HPDE6-E6E7 (cell line): ENCODE measurements around the gene PRKCD.

Experiments
- DNase-seq: peaks from one replicate; pipeline ENCODE4 v3.0.0; 2011; ENCODE audit warnings: missing footprints; ENCODE audit errors: extremely low spot score

PRKCD gene

DNA sequence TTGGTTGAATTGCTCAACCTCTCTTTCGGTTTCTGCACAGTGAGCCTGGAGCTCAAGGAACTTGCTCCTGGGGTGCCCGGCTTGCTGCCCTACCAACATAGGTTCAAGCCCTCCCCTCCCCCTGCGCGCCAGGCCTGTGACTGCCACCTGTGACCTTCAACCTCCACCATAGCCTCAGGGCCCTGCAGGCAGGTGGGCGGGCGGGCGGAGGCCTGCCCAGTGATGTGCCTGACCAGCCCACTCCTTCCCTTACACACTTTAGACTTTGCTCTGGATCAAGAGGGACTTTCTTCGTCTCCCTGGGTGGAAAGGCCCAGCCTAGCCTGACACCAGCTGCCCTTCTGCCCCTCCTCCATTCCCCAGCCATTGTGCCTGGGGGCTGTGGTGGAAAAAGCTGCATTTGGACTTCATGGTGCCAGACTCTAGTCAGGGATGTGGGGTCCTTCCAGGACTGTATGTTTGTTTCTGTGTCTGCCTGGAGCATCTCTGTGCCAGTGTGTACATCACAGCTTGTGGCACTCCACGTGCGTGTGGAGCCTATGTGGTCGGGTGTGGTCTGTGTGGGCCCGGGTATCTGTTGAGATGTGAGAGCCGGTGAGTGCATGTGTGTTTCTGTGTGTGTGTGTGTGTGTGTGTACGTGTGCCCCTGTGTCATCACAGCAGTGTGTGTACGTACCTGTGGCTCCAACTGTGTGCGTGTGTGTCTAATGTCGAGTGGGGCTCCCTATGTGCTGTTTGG is 9.5 kb downstream of the PRKCD start:
- DNase-seq, result no peak

DNA sequence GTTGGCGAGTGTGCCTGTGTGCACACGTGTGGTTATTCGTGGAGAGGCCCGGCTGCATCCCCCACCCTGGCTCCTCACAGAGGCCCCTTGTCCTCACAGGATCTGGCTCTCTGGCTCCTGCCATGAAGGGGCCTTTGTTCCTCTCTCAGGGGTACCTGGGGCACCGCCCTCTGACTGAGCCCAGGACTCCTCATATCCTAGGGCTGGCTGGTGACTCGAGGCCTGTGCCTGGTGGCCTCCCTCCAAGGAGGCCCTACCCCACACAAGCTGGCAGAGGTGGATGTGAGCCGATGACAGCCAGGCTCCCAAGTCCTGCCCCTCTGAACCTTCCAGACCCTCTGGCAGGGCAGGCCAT is 10.0 kb downstream of the PRKCD start:
- DNase-seq, result no peak

- no peak for DNase-seq
These were observed 11.0 kb downstream of the PRKCD start for GRCh38 chr3:53171827-53172505.

DNA sequence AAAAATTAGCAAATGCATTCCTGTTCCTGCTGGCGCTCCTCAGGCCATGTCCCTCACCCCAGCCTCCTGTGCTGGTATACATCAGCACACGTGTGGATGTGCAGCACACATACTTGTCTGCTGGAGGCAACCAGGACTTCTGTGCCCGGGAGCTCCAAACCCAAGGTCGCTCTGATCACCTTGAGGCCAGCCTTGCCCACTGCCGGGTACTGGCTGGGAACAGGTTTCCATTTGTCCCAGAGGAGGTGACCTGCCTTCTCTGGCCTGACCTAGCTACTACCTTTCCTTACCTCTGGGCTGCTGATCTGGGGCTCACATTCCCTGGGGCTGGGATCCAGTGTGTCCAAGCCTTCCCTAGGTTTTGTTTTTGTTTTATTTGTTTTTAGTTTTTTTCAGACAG is 12.1 kb downstream of the PRKCD start:
- DNase-seq, result no peak

GRCh38 chr3:53174346-53175250 is 13.6 kb downstream of the PRKCD start:
- no peak for DNase-seq

DNA sequence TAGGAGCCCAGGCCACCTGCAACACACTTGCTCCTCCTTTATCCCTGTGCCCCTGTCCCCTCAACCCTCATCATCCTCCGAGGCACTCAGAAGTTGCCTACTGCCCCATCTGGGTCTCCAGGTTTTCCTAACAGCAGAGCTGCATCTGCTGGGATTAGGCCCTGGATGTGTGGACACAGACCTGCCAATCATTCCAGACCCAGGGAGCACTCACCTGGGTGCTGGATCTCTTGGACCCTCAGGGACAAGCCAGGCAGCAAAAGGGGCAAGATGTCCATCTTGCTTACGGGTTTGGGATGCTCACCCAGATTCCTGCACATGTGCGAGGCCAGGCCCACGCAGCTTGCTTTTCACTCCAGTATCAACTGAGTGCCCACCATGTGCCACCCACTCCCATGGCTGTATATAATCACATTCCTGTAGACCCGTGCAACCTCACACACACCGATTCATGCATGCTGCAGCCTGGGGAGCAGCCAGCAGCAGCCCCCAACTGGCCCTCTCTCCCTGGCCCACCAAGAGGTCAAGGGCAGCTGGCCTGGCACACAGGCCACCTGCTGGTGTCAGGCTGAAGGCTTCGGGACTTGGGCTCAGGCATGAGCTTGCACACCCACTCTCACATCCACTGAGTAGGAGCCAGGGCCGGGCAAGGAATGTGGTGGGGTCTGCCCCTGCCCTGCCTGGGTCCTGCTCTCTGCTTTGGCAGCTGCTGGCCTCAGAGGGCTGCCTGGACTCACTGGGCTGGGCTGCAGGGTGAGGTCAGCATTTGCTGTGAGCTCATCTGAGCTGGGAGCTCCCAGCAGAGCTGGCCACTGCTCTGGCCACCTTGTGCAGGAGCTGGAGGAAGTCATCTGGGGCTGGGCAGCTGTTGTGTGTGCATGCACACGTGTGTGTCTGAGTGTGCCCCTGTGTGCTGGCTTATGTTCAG is 14.9 kb downstream of the PRKCD start:
- no peak for DNase-seq

- DNase-seq, result no peak
These were observed 17.2 kb downstream of the PRKCD start for GRCh38 chr3:53178246-53178645.

GRCh38 chr3:53179580-53179979 is 18.6 kb downstream of the PRKCD start:
- no peak for DNase-seq

DNA sequence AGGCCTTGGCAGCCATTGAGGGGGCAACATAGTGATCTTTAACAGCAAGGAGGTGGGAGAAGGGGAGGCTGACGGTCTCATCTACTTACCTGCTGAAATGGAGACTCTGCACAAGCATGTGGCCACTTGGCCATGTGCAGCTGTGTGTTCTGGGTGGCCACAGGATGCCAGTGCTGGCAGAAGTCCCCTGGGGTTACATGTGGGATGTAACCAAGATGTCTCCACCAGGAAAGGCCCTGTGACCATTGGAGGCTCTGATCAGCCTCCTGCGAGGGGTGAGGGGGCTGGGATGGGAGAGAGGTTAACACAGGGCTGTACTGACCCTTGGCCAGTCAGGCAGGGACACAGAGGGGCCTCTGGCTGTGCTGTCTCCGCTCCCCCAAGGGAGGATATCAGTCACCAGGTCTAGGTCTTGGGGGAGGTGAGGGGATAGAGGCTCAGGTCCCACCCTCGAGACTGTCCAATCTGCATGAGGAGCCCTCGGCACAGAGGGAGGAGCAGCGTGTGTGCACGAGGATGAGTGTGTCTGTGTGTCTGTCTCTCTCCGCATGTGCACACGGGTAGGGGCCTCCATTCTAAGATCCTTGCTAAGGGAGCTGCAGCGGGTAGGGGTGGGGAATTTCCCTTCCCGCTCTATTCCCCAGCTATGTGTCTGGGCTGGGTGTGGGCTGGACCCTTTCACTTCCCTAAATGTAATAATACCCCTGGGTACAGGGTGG is 19.5 kb downstream of the PRKCD start:
- no peak for DNase-seq

- DNase-seq, result no peak
These were observed 20.0 kb downstream of the PRKCD start for GRCh38 chr3:53181024-53181371.

- no peak for DNase-seq
These were observed 20.5 kb downstream of the PRKCD start for GRCh38 chr3:53181528-53181927.

DNA sequence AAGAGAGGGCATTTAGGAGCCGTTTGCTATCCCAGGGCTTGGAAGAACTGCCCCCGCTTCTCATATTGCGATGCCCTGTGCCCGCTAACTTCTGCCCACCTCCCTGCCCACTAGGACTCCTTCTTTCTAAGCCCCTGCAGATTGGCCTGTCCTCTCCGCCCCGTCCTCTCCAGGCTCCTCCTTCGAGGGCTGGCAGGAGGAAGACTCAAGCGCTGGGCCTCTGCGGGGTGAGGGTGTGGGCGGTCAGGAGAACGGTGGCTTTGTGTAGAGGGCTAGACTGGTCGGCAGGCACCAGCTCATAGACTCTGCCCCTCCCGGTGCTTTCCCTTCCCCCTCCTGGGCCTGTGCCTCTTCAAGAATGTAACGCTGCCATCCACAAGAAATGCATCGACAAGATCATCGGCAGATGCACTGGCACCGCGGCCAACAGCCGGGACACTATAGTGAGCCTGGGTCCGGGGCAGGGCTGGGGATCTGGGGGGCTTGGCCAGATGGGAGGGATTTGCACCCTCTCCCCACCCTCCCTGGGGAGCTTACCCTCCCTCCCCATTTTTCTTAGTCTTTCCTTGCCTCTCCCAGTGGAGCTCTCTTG is 21.9 kb downstream of the PRKCD start:
- no peak for DNase-seq

GRCh38 chr3:53183514-53183913 is 22.5 kb downstream of the PRKCD start:
- no peak for DNase-seq

GRCh38 chr3:53184701-53185100 is 23.7 kb downstream of the PRKCD start:
- no peak for DNase-seq

- no peak for DNase-seq
These were observed 24.9 kb downstream of the PRKCD start for GRCh38 chr3:53185761-53186465.

DNA sequence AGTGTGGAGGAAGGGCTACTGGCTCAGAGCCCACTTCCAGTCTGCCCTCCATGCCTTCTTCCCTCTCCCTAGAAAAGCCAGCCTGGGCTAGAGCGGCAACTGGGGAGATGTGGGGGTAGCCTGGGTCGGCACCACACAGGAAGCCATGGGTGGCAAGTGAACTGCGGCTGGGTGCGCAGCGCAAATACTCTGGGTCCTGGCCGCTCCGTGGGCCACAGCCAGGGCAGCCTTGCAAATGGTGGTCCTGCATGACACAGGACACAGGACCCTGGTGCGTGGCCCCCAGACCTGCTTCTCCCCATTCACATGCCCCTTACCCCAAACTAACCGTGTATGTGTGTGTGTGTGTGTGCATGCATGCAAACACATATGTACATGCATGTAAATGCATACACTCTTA is 25.7 kb downstream of the PRKCD start:
- no peak for DNase-seq

GRCh38 chr3:53187430-53187829 is 26.4 kb downstream of the PRKCD start:
- no peak for DNase-seq

- DNase-seq, result no peak
These were observed 27.2 kb downstream of the PRKCD start for GRCh38 chr3:53188136-53188685.

- DNase-seq, result no peak
These were observed 27.7 kb downstream of the PRKCD start for GRCh38 chr3:53188720-53189119.

DNA sequence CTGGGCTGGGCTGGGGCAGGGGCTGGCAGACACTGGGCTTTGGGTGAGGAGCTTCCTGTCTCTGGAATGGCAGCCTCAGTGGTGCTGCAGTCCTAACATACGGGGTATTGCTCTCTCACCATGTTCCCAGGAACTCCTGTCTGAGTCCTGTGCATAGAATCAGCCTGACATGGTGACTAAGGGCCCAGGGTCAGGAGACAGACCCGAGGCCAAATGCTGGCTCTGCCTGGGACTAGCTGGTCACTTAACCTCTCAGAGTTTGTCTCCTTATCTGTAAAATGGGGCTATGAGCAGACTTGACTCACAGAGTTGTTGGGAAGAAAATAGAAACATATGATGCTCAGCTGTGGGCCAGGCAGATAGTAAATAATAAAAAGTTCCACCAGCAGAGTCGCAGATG is 28.3 kb downstream of the PRKCD start:
- no peak for DNase-seq
